BE2C (cell line): ENCODE results near the gene EGLN2.
"Not testable (repeated sequence)": the region's sequence is repeated elsewhere in the genome, so short reads cannot be mapped to it uniquely, and the experiment has no call there.

Experiments
- DNase-seq: peaks from one replicate; pipeline ENCODE4 v3.0.0-alpha.2; 2020
- H3K27me3 ChIP-seq: fragments of 250-450 bp; sonication (Bioruptor Pico); 2 replicates; pipeline ENCODE4 v1.5.1; 2020; ENCODE audit warnings: mild to moderate bottlenecking
- H3K36me3 ChIP-seq: fragments of 250-450 bp; sonication (Bioruptor Pico); 2 replicates; pipeline ENCODE4 v1.5.1; 2020; ENCODE audit warnings: mild to moderate bottlenecking
- H3K4me1 ChIP-seq: fragments of 250-450 bp; sonication (Bioruptor Pico); 2 replicates; pipeline ENCODE4 v1.5.1; 2020
- H3K4me3 ChIP-seq: 2 replicates; pipeline ENCODE4 v1.5.1; 2011; ENCODE audit warnings: low read depth, low read length
- H3K9me3 ChIP-seq: fragments of 250-450 bp; sonication (Bioruptor Pico); 2 replicates; pipeline ENCODE4 v1.5.1; 2020
- TF ChIP-seq, protein P1 (sequence below): IDR thresholded peaks from 2 replicates; pipeline ENCODE4 v1.5.1; 2012; ENCODE audit warnings: mild to moderate bottlenecking, low read depth, low read length

Gene EGLN2

DNA sequence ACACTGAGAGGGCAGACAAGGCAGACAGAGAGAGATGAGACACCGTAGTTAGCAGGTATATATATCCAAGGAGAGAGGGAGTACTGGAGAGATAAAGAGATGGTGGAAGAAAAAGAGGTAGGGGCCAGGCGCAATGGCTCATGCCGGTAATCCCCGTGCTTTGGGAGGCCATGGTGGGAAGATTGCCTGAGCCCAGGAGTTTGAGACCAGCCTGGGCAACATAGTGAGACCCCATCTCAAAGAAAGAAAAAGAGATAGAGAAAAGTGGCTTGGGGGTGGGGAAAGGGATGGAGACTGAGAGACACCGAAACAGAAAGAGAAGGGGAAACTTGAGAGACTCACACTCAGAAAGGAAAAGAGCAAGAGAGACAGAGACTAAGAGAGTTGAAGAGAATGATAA lies 18.4 kb upstream of the EGLN2 start:
- Histone ChIP-seq H3K4me1 (peaks cover 3% of the 10 kb centered on the region; the same call in 1 of the 2 replicates), H3K9me3 (no peaks in the 10 kb centered on the region), H3K27me3 (no peaks in the 10 kb centered on the region), H3K4me3 (no peak overlapping the region), H3K36me3 (no peaks in the 10 kb centered on the region)
- TF ChIP-seq, protein P1, sequence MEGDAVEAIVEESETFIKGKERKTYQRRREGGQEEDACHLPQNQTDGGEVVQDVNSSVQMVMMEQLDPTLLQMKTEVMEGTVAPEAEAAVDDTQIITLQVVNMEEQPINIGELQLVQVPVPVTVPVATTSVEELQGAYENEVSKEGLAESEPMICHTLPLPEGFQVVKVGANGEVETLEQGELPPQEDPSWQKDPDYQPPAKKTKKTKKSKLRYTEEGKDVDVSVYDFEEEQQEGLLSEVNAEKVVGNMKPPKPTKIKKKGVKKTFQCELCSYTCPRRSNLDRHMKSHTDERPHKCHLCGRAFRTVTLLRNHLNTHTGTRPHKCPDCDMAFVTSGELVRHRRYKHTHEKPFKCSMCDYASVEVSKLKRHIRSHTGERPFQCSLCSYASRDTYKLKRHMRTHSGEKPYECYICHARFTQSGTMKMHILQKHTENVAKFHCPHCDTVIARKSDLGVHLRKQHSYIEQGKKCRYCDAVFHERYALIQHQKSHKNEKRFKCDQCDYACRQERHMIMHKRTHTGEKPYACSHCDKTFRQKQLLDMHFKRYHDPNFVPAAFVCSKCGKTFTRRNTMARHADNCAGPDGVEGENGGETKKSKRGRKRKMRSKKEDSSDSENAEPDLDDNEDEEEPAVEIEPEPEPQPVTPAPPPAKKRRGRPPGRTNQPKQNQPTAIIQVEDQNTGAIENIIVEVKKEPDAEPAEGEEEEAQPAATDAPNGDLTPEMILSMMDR: no peak
- no peak for DNase-seq

DNA sequence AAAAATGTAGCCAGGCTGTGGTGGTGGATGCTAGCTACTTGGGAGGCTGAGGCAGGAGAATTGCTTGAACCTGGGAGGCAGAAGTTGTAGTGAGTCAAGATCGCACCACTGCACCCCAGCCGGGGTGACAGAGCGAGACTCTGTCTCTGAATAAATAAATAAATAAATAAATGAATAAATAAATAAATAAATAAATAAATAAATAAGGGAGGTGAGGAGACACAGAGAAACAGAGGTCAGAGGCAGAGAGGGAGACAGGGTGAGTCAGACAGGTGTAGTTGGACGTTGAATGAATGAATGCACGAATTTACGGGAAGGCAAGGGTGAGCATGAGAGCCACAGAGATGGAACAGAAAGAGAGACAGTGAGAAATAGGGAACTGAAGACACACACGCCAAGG lies 17.9 kb upstream of the EGLN2 start:
- Histone ChIP-seq H3K4me3 (no peak overlapping the region), H3K27me3 (no peaks in the 10 kb centered on the region), H3K9me3 (no peaks in the 10 kb centered on the region), H3K36me3 (no peaks in the 10 kb centered on the region), H3K4me1 (peaks cover 3% of the 10 kb centered on the region; the same call in 1 of the 2 replicates)
- DNase-seq: no peak
- TF ChIP-seq, protein P1: no peak

DNA sequence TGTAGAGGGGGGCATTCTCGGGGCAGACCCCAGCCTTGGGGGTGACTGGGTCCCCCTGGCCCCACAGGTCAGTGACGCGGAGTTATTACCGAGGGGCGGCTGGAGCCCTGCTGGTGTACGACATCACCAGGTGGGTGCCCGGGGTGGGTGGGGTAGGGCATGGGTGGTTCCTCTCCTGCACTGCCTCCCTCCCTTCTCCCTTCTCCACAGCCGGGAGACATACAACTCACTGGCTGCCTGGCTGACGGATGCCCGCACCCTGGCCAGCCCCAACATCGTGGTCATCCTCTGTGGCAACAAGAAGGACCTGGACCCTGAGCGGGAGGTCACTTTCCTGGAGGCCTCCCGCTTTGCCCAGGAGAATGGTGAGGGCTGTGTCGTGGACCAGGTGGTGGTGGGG lies 15.3 kb upstream of the EGLN2 start:
- Histone ChIP-seq H3K4me1 (0 out of 2 replicates have a peak, but pooled peaks cover 3% of the 10 kb centered on the region), H3K9me3 (no peaks in the 10 kb centered on the region), H3K27me3 (no peaks in the 10 kb centered on the region), H3K36me3 (no peaks in the 10 kb centered on the region), H3K4me3 (no peak overlapping the region)
- TF ChIP-seq, protein P1: no peak
- no peak for DNase-seq

DNA sequence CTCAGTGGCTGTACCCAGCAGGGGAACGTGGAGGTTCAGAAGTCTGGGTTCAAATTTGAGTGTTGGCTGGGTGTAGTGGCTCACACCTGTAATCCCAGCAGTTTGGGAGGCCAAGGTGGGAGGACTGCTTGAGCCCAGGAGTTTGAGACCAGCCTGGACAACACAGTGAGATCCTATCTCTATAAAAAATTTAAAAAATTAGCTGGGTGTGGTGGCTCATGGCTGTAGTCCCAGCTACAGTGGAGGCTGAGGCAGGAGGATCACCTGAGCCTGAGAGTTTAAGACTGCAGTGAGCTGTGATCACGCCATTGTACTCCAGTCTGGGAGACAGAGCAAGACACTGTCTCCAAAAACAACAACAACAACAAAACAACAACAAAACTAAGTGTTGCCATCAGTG lies 14.8 kb upstream of the EGLN2 start:
- DNase-seq, H3K9me3 ChIP-seq, H3K4me3 ChIP-seq: not testable (repeated sequence)

GRCh38 chr19:40785526-40785925 lies 13.5 kb upstream of the EGLN2 start:
- Histone ChIP-seq H3K27me3 (no peaks in the 10 kb centered on the region), H3K36me3 (no peaks in the 10 kb centered on the region), H3K4me1 (no peaks in the 10 kb centered on the region), H3K4me3 (no peak overlapping the region), H3K9me3 (no peaks in the 10 kb centered on the region)
- no peak for DNase-seq
- TF ChIP-seq, protein P1: no peak

More for the DNA sequence above, 14.8 kb upstream of the EGLN2 start:
- not testable (repeated sequence) for H3K4me1 ChIP-seq, H3K27me3 ChIP-seq, H3K36me3 ChIP-seq

GRCh38 chr19:40786060-40787037 lies 12.6 kb upstream of the EGLN2 start:
- Histone ChIP-seq H3K4me1 (no peaks in the 10 kb centered on the region), H3K36me3 (no peaks in the 10 kb centered on the region), H3K9me3 (no peaks in the 10 kb centered on the region), H3K27me3 (no peaks in the 10 kb centered on the region), H3K4me3 (no peak overlapping the region)
- no peak for DNase-seq
- TF ChIP-seq, protein P1: no peak
